Measurements from ENCODE around the gene OR51A2. TPM values are rescaled to one million over a fixed set of nuclear protein-coding genes. Genes with fewer than 3 reads are reported as not detected.

OR51A2 gene
- polyA plus RNA-seq, 3 donors: not detected

Other genes starting within 250 kb of the OR51A2 start
- not detected for gene OR51F1, start 185.8 kb downstream of the OR51A2 start, polyA plus RNA-seq (ENCODE audit: insufficient read length in 3 of 3)
- not detected for gene OR52R1, start 151.3 kb downstream of the OR51A2 start, polyA plus RNA-seq (ENCODE audit: insufficient read length in 3 of 3)
- gene OR51F2, start 134.4 kb downstream of the OR51A2 start, polyA plus RNA-seq (ENCODE audit: insufficient read length in 3 of 3): not detected
- not detected for gene OR51S1, start 106.5 kb downstream of the OR51A2 start, polyA plus RNA-seq (ENCODE audit: insufficient read length in 3 of 3)
- not detected for gene OR51T1, start 73.8 kb downstream of the OR51A2 start, polyA plus RNA-seq (ENCODE audit: insufficient read length in 3 of 3)
- gene OR51A7, start 51.9 kb downstream of the OR51A2 start, polyA plus RNA-seq (ENCODE audit: insufficient read length in 3 of 3): not detected
- not detected for gene OR51G2, start 36.4 kb downstream of the OR51A2 start, polyA plus RNA-seq (ENCODE audit: insufficient read length in 3 of 3)
- not detected for gene OR51G1, start 31.4 kb downstream of the OR51A2 start, polyA plus RNA-seq (ENCODE audit: insufficient read length in 3 of 3)
- under 1 TPM in 1 of 3 donors, not detected in 2; 0.10 TPM for gene OR51A4, start 8.1 kb downstream of the OR51A2 start, polyA plus RNA-seq (ENCODE audit: insufficient read length in 3 of 3)
- under 1 TPM; 0.01 to 0.15 (median 0.13) TPM for gene OR51L1, start 39.1 kb upstream of the OR51A2 start, polyA plus RNA-seq (ENCODE audit: insufficient read length in 3 of 3)
- gene OR52J3, start 90.8 kb upstream of the OR51A2 start, polyA plus RNA-seq (ENCODE audit: insufficient read length in 3 of 3): not detected
- gene OR52E2, start 103.9 kb upstream of the OR51A2 start, polyA plus RNA-seq (ENCODE audit: insufficient read length in 3 of 3): not detected
- gene OR52E1, start 113.9 kb upstream of the OR51A2 start, polyA plus RNA-seq (ENCODE audit: insufficient read length in 3 of 3): not detected
- not detected for gene OR52A5, start 182.6 kb upstream of the OR51A2 start, polyA plus RNA-seq (ENCODE audit: insufficient read length in 3 of 3)
- gene OR52A1, start 199.0 kb upstream of the OR51A2 start, polyA plus RNA-seq (ENCODE audit: insufficient read length in 3 of 3): under 1 TPM; 0.01 to 0.04 (median 0.03) TPM
- gene OR51V1, start 245.0 kb upstream of the OR51A2 start, polyA plus RNA-seq (ENCODE audit: insufficient read length in 3 of 3): not detected

Measured in renal pelvis (tissue), 3 donors.